Activated effector memory CD4-positive, alpha-beta T cell treated with Interleukin-2 at 50 U/mL for 16 hours (primary cell): ENCODE results near the gene STK32B.

Experiments
- DNase-seq: peaks from one replicate; pipeline ENCODE4 v3.0.0-alpha.2; 2020

Gene STK32B

DNA sequence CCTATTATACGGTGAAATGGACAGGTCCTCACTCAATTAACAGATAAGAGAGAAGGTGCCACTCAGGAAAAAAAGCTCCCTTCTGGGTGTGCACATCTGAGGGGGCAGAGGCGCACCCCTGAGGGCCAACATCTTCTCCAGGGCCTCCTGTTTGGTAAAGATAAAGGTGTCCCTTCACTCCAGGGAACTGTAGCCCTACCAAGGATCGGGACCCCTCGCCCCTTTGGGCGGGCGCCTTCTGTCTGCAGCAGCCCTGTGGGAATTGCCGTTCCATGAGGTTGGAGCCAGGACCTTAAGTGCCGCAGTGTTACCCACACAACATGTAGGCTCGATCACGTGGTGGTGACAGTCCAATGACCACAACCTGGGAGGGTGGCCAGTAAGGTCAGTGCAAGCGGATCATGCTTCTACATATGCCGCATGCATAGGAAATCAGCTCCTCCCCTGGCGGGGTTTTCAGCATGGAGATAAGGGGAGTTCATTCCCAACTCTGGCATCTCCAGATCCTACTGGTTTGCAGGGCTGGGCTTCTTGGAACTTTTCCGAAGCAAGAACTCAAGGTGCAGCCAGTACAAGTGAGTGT lies 403.8 kb downstream of the STK32B start:
- no peak for DNase-seq

DNA sequence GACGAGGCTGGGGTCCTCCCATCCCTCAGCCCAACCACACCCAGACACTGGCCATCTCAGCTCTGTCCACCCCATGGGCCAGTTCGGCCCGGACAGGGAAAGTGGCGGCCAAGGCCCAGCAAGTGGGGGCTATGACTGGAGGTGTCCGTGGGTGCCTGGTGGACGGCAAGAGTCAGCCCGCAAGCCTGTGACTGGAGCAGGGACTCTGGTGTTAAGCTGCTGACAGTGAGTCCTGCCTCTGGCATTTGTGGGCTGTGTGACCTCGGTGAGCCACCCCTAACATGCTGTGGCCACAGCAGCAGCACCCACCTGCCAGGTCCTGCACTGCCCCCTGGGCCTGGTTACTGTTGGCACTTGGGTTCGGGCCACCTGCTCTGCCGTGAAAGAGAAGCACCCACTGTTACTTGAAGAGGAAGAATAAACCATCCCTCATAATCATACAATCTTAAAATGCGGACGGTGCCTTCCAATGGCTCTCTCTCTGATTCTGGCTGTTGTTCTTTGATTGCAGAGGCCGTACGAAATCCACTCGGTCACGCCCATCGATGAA lies 405.1 kb downstream of the STK32B start:
- no peak for DNase-seq

DNA sequence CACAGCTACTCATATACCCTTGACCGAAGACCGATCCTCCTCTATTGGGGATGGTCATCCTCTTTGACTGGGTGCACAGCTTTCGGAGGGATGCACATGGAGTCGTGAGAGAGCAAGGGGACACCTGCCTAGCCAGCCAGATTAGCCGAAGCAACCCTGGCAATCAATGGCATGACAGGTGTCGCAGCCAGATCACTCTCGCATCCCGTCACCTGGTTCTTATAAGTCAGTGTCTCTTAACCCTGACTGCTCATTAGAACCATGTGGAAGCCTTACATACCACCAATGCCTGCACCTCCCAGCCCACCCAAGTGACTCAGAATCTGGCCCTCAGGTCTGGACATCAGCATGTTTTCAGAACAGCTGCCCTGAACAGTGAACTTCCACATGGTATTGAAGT lies 407.4 kb downstream of the STK32B start:
- DNase-seq = no peak

DNA sequence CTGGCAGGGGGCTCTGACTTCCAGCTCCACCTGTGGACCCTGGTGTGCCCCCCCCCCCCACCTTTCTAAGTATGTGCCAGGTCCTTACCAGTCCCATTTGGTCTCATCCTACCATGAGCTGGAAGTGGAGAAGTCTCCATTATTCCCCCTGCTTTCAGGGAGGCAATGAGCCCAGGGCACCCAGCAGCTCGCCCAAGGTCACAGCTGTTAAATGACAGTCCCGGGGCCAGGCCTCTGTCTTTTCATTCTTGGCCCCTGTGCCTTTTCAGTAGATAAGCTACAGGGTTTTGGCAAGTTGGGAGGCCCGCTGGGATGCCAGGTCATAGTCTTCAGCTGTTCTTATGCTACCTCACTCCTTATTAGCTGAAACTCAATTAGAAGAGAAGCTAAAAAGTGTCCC lies 408.0 kb downstream of the STK32B start:
- no peak for DNase-seq

DNA sequence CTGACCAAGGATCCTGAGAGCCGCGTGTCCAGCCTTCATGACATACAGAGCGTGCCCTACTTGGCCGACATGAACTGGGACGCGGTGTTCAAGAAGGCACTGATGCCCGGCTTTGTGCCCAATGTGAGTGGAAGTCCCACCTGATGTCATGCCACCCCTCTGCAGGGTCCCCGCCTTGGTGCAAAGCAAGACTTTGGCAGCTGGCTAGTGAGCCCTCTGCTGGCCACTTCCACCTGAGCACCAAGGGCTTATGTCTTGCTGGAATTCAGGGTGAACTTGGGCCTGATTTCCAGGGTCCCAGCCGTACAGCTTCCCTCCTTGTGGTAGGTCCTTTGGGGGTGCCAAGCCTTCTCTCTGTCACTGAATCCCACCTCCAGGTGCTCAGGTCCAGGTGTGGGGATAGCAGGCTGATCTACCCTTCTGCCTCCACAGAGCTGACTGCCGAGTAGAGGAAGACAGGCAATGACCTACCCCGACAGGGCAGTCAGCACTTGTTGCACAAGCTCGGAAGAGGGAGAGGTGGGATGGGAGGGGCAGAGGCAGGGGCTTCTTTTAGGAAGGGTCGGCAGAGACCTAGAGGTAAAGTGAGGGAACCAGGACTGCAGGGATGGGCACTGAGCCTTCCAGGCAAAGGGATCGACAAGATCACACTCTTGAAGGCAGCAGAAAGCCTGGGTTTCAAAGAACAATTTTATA lies 409.0 kb downstream of the STK32B start:
- DNase-seq = no peak

DNA sequence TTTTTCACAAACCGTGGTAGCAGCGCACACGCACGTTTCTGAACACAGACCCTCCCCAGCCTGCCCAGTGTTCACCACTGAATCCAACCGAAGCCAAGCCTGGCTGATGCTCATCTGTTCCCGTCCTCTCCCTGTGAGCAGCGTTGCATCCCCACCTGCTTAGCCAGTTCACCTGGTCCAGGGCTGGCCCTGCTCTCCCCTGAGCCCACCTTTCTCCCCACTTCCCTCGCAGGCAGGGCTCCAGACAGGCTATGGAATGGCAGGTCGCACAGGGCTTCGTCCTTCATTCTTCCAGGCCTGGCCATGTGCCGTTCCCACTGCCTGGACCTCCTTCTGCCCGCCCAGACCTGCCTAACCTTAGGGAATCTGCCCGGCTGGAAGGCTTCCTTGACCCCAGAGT lies 410.2 kb downstream of the STK32B start:
- no peak for DNase-seq

DNA sequence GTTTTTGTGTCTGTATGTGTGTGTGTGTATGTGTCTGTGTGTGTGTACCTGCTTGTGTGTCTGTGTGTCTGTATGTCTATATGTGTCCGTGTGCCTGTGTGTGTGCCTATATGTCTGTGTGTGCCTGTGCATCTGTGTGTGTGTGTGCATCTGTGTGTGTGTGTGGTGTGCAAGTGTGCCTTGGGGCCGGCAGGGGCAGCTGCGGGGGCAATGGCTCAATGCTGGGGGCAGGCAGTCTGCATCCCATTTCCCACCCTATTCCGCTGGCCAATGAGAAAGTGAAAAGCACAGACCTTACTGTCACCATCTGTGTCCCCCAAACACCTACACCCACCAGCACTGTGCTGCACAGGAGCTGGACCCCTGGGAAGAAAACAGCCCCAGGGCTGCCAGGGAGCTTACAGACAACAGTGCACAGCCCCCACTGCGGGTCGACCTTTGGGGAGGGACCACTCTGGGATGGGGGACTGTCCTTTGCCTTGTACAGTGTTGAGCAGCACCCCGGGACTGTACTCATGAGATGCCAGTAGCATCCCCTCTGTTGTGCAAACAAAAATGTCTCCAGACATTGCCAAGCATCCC lies 411.1 kb downstream of the STK32B start:
- DNase-seq = no peak

DNA sequence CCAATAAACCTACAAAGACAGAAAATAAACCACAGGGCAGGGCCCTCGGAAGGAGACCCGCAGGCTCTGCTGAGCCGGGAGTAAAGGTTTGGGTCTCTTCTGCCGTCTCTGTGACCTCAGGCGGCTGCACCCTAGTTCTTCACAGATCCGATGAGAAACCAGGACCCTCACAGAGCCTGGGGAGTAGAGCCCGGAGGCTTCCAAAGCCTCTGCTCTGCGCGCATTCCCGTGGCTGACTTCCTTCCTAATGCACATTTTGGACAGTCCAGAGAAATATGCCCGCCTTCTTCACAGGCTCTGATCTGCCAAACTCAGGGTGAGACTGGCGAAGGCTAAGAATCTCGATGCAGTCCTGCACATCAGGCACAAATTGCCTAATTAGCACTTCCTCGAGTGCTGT lies 411.6 kb downstream of the STK32B start:
- DNase-seq = no peak

DNA sequence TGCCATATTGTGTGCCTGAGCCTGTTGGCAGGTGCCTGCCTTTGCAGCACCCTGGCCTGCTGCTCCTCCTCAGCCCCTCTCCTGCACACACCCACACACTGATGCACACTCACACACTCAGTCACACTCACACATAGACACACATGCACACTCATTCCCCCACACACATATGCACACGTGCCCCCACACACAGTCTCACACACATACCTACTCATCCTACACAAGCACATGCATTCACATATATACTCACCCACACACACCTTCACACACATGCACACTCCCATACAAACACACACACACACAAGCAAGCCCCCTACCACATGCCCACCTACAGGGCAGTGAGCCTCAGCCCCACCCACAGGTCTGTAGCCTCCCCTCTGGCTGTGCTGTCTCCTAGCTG lies 412.1 kb downstream of the STK32B start:
- no peak for DNase-seq

DNA sequence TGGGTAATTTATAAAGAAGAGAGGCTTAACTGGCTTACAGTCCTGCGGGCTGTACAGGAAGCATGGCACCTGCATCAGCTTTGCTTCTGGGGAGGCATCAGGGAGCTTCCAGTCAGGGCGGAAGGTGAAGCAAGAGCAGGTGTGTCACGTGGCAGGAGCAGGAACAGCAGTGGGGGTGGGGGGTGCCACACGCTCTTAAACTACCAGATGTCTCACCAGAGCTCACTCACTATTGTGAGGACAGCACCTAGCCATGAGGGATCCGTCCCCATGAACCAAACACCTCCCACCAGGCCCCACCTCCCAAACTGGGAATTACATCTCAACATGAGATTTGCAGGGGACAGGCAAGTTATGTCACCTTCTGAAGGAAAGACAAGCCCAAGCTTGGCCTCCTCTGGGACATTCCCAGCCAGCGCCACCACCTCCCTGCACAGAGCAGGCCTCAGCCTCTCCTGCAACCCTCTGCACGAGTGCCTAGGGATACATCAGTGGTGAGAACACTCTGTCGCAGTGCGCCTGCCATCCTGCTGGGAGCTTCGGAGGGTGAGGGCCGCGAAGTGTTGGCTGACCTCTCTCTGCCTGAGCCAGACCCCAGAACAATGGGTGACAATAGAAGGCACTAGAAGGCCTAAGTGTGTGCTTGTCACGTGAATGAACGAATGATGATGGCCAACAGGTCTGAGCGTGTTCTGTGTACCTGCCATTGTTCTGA lies 412.8 kb downstream of the STK32B start:
- DNase-seq = no peak

DNA sequence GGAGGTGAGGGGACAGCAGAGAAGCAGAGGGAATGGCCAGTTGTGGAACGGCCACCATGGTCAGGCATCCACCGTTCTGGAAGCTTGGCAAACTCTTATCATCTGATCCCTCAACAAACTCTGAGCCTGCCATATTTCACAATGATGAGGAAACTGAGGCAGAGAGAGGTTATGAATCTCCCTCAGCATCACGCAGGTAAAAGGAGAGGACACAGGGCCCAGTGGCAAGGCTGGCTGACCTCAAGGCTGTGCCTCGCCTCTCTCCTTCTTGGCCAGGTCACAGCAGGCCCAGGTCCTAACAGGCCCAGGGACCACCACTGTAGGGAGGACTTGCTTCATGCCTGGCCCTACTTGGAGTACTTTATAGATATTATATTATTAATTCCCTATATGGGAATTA lies 414.2 kb downstream of the STK32B start:
- no peak for DNase-seq

DNA sequence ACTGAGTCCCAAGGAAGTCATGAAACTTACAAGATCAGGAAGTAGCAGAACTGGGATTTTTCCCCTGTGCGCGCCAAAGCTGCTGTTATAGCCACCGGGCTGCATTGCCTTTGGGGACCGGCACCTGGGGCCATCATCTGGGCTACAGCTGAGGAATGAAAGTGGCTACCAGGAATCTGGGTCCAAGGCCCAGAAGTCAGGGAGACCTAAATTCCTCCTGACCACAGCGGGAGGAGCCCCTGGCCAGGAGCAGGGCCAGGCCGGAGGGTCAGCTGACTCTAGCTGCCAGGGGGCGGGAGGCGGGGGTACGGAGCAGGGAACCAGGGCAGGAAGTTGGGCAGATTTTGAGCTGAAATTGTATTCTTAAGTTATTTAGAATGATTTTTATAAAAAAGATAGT lies 414.7 kb downstream of the STK32B start:
- DNase-seq = no peak

DNA sequence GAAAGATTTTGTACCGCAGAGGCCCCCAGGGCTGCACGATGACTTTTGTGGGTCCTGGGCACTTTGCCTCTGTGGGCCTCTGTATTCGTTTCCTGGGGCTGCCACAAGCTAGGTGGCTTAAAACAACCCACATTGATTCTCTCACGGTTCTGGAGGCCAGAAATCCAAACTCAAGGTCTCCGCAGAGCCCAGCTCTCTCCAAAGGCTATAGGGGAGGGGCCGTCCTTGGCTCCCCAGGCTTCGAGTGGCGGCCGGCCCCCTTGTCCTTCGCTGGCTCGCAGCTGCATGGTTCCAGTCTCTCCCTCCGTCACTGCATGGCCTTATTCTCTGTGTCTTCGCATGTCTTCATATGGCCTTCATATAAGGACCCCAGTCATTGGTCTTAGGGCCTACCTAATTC lies 415.8 kb downstream of the STK32B start:
- no peak for DNase-seq

DNA sequence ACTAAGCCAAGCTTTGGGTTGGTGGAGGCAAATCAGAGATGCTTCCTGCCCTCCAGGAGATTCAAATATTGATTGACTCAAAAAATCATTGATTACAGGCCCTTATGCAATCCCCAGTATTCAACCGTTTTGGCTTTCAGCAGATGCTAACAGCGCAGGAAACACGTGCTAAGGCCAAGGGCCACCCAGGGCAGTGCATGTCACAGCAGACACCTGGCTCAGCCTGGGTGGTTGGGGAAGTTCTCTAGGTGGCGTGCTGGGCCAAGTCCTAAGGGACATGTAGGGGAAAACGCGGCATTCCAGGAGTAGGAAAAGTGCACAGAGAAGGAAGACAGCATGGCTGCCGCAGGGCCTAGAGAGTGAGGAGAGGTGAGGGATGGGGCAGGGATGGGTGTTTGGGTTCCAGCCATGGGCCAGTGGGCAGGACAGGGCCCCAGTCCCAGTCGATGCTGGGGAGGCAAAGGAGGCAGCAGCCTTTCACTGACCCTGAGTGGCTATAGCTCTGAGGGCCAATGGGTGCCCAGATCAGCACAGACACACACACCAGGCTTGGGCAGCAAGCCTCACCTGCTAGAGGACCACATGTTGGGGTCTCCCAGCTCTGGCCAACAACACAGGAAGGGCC lies 418.0 kb downstream of the STK32B start:
- no peak for DNase-seq

DNA sequence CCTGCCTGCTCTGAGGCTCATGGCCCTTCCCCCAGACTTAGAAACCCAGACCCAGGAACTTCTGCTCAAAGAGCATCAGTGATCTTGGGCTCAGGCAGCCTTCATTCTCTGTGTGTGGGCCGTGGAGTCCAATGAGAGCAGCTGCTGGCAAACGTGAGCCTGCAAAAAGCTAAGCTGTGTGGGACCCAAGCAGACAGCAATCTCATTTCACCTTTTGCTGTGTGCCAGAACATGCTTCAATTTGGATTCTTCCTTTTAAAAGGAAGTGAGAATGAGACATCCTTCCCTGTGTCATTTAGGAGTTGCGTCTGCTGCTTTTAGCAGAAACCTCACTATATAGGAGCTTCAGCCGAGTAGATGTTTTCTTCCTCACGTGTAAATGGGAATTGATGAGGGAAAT lies 418.6 kb downstream of the STK32B start:
- DNase-seq = no peak

DNA sequence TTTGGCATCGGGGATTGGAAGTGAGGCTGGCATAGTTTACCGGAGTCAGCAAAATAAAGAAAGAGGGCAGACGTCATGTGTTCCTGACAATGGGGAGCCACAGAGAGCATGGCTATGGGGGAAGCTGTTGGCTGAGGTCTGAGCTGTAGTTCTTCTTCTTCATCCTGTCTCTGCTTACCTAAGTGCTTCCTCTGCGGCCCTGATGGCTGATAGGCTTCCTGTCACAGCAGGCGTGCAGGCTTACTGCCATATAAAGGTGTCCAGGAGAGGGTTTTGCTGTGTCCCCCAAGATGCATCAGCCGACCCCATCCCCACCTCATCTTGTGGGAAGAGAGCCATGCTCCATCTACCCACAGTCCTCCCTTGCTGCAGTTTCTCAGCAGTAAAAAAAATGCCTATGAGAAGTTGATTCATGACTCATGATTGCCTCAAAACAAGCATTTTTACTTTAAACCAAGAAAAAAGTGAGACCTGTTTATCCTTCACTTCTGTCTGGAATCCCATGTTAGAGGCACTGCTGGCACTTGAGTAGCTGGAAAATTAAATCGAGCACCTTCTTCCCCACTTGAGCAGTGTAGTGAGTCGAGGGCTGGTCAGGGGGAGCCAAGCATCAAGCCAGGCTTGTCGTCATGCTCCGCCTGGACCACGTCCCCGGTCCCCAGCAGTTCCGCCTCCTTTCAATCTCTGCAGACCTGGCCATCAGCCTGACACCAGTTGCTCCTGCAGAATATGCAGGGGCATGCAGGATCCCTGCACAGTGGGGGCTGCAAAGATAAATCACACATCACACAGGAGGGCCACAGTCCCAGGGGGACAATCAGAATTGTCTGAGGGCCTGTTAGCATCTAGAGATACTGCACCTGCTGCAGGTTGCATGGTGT lies 419.3 kb downstream of the STK32B start:
- no peak for DNase-seq

DNA sequence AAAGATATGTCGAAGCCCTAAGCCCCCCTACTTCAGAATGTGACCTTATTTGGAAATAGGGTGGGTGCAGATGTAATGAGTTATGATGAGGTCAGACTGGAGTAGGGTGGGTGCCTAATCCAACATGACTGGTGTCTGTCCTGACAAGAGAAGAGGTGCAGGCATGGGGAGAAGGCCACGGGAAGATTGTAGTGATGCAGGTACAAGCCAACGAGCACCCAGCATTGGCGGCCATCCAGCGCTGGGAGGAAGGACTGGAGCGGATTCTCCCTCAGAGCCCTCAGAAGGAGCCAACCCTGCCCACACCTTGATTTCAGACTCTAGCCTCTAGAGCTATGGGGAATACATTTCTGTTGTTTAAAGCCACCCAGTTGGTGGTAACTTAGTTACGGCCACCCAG lies 419.9 kb downstream of the STK32B start:
- DNase-seq = no peak

DNA sequence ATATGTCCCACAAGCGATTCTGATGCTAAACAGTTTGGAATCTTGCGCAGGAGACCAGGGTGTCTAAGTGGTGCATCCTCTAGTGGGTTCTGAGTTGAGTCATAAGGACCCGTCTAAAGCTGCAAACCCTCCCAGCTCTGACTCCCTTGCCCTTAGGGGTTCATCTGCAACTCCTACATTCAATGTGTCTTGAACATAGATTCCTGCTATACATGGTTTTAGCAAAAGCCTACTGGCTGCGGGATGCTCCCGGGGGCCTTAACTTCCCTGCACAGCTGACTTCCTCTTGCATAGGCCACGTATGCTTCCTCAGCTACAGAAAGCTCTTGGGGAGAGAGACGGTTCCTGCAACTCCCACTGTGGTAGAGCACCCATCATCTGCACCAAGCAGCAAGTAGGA lies 420.4 kb downstream of the STK32B start:
- no peak for DNase-seq

DNA sequence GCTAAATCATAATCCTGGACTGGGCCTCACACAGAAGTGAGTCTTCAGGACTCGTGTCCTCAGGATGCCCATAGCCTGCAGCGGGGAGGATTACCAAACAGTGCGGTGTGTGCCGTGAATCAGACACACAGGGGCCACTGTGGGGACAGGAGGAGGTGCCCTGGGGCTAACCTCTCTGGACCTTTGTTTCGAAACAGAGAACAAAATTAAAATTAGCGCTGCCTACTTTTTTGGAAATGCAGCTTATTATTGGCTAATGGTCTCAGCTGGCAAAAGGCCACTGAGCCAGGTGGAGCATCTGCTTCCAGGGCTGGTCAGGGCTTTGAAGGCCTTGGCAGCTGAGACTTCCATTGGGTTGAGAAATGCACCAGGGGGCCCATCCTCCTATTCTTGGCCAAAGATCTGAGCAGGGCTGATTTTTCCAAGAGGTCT lies 420.9 kb downstream of the STK32B start:
- DNase-seq = no peak

DNA sequence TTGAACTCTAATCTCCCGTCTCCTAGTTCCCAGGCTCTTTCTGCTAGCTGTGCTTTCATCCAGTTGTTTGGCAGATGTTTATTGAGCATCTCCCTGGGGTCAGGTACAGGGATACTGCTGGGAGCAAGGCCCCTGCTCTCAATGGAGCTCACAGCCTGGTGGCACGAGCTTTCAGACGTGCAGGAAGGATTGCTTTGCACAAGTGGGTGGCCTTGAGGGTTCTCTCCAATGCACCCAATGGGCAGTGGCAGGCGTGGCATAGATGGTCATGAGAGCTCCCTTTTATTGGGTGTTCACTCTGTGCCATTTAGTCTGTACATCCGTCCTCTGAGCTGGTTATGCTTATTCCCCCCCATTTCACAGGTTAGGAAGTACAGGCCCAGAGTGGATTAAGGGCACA lies 421.8 kb downstream of the STK32B start:
- DNase-seq = no peak

DNA sequence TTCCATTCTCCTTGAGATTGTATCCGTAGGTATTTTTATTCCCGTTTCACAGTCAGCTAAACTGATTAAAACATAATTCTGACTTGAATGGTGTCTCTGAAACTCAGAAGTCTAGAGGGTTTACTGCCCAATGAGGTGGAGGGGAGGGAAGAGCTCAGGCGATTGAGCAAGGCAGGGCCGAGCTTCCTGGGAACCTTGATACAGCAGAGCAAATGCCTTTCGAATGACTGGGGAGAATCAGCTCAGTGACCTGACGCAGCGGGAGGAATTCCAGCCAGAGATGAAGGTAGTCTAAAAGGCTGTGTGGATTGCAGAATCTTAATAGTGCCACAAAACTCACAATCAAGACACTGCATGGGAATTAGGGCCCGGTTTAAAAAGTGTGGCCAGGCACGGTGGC lies 423.5 kb downstream of the STK32B start:
- no peak for DNase-seq

DNA sequence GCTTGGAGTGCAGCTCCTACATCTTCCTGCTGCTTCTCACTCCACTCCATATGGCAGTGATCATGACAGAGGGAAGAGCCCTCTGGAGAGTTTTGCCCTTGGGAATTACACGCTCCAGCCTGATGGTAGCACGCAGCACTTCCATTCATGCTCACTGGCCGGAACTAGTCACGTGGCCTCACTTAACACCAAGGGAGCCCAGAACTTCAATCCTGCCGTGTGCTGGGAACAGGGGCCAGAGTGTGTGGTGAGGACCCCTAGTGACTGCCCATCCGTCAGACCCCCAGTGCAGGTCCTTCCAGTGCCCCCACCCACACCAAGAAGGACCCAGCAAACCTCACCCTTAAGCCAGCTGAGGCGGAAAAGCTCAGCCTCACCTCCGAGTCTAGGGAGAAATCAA lies 426.3 kb downstream of the STK32B start:
- no peak for DNase-seq
